GM19468 (cell line): Measurements from ENCODE around the gene EVX2.

Source experiments
- ATAC-seq: cut with Tn5 transposase; IDR thresholded peaks from one replicate; pipeline ENCODE4 v1.9.1; 2021; ENCODE audit warnings: mild to moderate bottlenecking, moderate library complexity, moderate number of reproducible peaks; ENCODE audit not compliant: unreplicated experiment; ENCODE audit errors: extremely low read depth

Gene EVX2

GRCh38 chr2:176072292-176072669 lies 11.5 kb downstream of the EVX2 start:
- ATAC-seq, result no peak

- ATAC-seq, result no peak
Observed at GRCh38 chr2:176071330-176072291, 12.2 kb downstream of the EVX2 start.

- ATAC-seq, result no peak
Observed at GRCh38 chr2:176068419-176068832, 15.3 kb downstream of the EVX2 start.

GRCh38 chr2:176067589-176068418 lies 16.0 kb downstream of the EVX2 start:
- no peak for ATAC-seq

- no peak for ATAC-seq
Observed at GRCh38 chr2:176066645-176067588, 16.8 kb downstream of the EVX2 start.

GRCh38 chr2:176063958-176064357 lies 19.8 kb downstream of the EVX2 start:
- no peak for ATAC-seq

- ATAC-seq, result no peak
Observed at GRCh38 chr2:176056406-176056805, 27.4 kb downstream of the EVX2 start.

GRCh38 chr2:176039375-176039774 lies 44.4 kb downstream of the EVX2 start:
- ATAC-seq, result no peak

- no peak for ATAC-seq
Observed at GRCh38 chr2:176038694-176039093, 45.1 kb downstream of the EVX2 start.

GRCh38 chr2:176035013-176035691 lies 48.6 kb downstream of the EVX2 start:
- ATAC-seq, result no peak

- no peak for ATAC-seq
Observed at GRCh38 chr2:176027806-176028205, 56.0 kb downstream of the EVX2 start.
